ENCODE data around the gene HPCAL4.

HPCAL4 gene

GRCh38 chr1:39637361-39637760 lies 53.9 kb downstream of the HPCAL4 start:
- Histone ChIP-seq H3K4me3 (ENCODE audit: low read length) (no peak overlapping the region), H3K27me3 (ENCODE audit: low read depth, low read length) (peaks cover 4% of the 10 kb centered on the region; the same call in 1 of the 2 replicates), H3K4me1 (ENCODE audit: low read length) (no peaks in the 10 kb centered on the region), H3K27ac (ENCODE audit: low read length) (no peak overlapping the region), H4K20me1 (ENCODE audit: insufficient read depth, low read length) (no peaks in the 10 kb centered on the region), H3K4me2 (ENCODE audit: low read length) (no peak overlapping the region), H3K36me3 (replicated peaks; ENCODE audit: low read depth, low read length) (no peaks in the 10 kb centered on the region), H2AFZ (ENCODE audit: low read depth, low read length) (no peak overlapping the region), H3K79me2 (ENCODE audit: low read length) (no peaks in the 10 kb centered on the region), H3K9me3 (ENCODE audit: insufficient read depth, low read length) (no peaks in the 10 kb centered on the region), H3K9ac (ENCODE audit: low read length) (no peak overlapping the region)
- no peak for TF ChIP-seq CTCF (IDR thresholded peaks at IDR 0.05; ENCODE audit: low read depth, low read length)
- TF ChIP-seq EZH2phosphoT487 (IDR thresholded peaks at IDR 0.05; ENCODE audit: low read depth): no peak

- Histone ChIP-seq H3K4me3 (ENCODE audit: low read length) (no peak overlapping the region), H3K9ac (ENCODE audit: low read length) (no peak overlapping the region), H3K4me1 (ENCODE audit: low read length) (no peaks in the 10 kb centered on the region), H3K9me3 (ENCODE audit: insufficient read depth, low read length) (no peaks in the 10 kb centered on the region), H3K27ac (ENCODE audit: low read length) (no peak overlapping the region), H3K79me2 (ENCODE audit: low read length) (no peaks in the 10 kb centered on the region), H3K4me2 (ENCODE audit: low read length) (no peak overlapping the region), H2AFZ (ENCODE audit: low read depth, low read length) (no peak overlapping the region), H3K27me3 (ENCODE audit: low read depth, low read length) (peaks cover 4% of the 10 kb centered on the region; the same call in 1 of the 2 replicates), H4K20me1 (ENCODE audit: insufficient read depth, low read length) (no peaks in the 10 kb centered on the region), H3K36me3 (replicated peaks; ENCODE audit: low read depth, low read length) (no peaks in the 10 kb centered on the region)
- no peak for TF ChIP-seq EZH2phosphoT487 (IDR thresholded peaks at IDR 0.05; ENCODE audit: low read depth)
- no peak for TF ChIP-seq CTCF (IDR thresholded peaks at IDR 0.05; ENCODE audit: low read depth, low read length)
These were observed 55.4 kb downstream of the HPCAL4 start for GRCh38 chr1:39635871-39636210.

- Histone ChIP-seq H3K4me3 (ENCODE audit: low read length) (no peak overlapping the region), H4K20me1 (ENCODE audit: insufficient read depth, low read length) (no peaks in the 10 kb centered on the region), H3K9me3 (ENCODE audit: insufficient read depth, low read length) (no peaks in the 10 kb centered on the region), H3K27me3 (ENCODE audit: low read depth, low read length) (peaks cover 4% of the 10 kb centered on the region; the same call in 1 of the 2 replicates), H3K4me1 (ENCODE audit: low read length) (no peaks in the 10 kb centered on the region), H3K27ac (ENCODE audit: low read length) (no peak overlapping the region), H3K36me3 (replicated peaks; ENCODE audit: low read depth, low read length) (no peaks in the 10 kb centered on the region), H3K9ac (ENCODE audit: low read length) (no peak overlapping the region), H3K79me2 (ENCODE audit: low read length) (no peaks in the 10 kb centered on the region), H2AFZ (ENCODE audit: low read depth, low read length) (no peak overlapping the region), H3K4me2 (ENCODE audit: low read length) (no peak overlapping the region)
- TF ChIP-seq CTCF (IDR thresholded peaks at IDR 0.05; ENCODE audit: low read depth, low read length) (no peak), EZH2phosphoT487 (IDR thresholded peaks at IDR 0.05; ENCODE audit: low read depth) (no peak)
These were observed 55.9 kb downstream of the HPCAL4 start for GRCh38 chr1:39635205-39635870.

GRCh38 chr1:39633422-39633821 lies 57.8 kb downstream of the HPCAL4 start:
- TF ChIP-seq EZH2phosphoT487 (IDR thresholded peaks at IDR 0.05; ENCODE audit: low read depth): no peak
- TF ChIP-seq CTCF (IDR thresholded peaks at IDR 0.05; ENCODE audit: low read depth, low read length): no peak

More at GRCh38 chr1:39633422-39633821, 57.8 kb downstream of the HPCAL4 start:
- Histone ChIP-seq H2AFZ (ENCODE audit: low read depth, low read length) (no peak overlapping the region), H3K9ac (ENCODE audit: low read length) (no peak overlapping the region), H3K27ac (ENCODE audit: low read length) (no peak overlapping the region), H3K36me3 (replicated peaks; ENCODE audit: low read depth, low read length) (no peaks in the 10 kb centered on the region), H3K4me1 (ENCODE audit: low read length) (peaks cover 9% of the 10 kb centered on the region; the same call in 1 of the 2 replicates), H3K79me2 (ENCODE audit: low read length) (no peaks in the 10 kb centered on the region), H3K27me3 (ENCODE audit: low read depth, low read length) (no peaks in the 10 kb centered on the region), H3K4me3 (ENCODE audit: low read length) (no peak overlapping the region), H3K9me3 (ENCODE audit: insufficient read depth, low read length) (no peaks in the 10 kb centered on the region), H3K4me2 (ENCODE audit: low read length) (no peak overlapping the region), H4K20me1 (ENCODE audit: insufficient read depth, low read length) (no peaks in the 10 kb centered on the region)

Measured in OCI-LY3 (cell line).